Activated naive CD8-positive, alpha-beta T cell treated with anti-CD3 and anti-CD28 coated beads for 36 hours (primary cell): ENCODE measurements around the gene NOTCH3. TPM values are rescaled to one million over a fixed set of nuclear protein-coding genes. Genes with fewer than 3 reads are reported as not detected.

Source experiments
- DNase-seq: peaks from one replicate; pipeline ENCODE4 v3.0.0; 2021
- H3K27ac Mint-ChIP-seq: one replicate; pipeline ENCODE4 v1.8.0; 2022; ENCODE audit warnings: mild to moderate bottlenecking, moderate library complexity, mixed read lengths
- H3K27me3 Mint-ChIP-seq: one replicate; pipeline ENCODE4 v1.8.0; 2022; ENCODE audit warnings: mild to moderate bottlenecking, mixed read lengths
- H3K36me3 Mint-ChIP-seq: one replicate; pipeline ENCODE4 v1.8.0; 2021; ENCODE audit warnings: mild to moderate bottlenecking, mixed read lengths
- H3K4me1 Mint-ChIP-seq: one replicate; pipeline ENCODE4 v1.8.0; 2021; ENCODE audit warnings: mixed read lengths
- H3K4me3 Mint-ChIP-seq: one replicate; pipeline ENCODE4 v1.8.0; 2022; ENCODE audit warnings: mild to moderate bottlenecking, moderate library complexity, mixed read lengths
- H3K9me3 Mint-ChIP-seq: one replicate; pipeline ENCODE4 v1.8.0; 2022; ENCODE audit warnings: mixed read lengths
- total RNA-seq, 2 experiments: library from RNA; stranded (reverse); gene quantifications; one replicate each; pipeline ENCODE4 v1.2.3, GENCODE V29; 2021

NOTCH3 gene
- total RNA-seq, 2 experiments from 2014 or later = 0.12 TPM; not detected in 1

DNA sequence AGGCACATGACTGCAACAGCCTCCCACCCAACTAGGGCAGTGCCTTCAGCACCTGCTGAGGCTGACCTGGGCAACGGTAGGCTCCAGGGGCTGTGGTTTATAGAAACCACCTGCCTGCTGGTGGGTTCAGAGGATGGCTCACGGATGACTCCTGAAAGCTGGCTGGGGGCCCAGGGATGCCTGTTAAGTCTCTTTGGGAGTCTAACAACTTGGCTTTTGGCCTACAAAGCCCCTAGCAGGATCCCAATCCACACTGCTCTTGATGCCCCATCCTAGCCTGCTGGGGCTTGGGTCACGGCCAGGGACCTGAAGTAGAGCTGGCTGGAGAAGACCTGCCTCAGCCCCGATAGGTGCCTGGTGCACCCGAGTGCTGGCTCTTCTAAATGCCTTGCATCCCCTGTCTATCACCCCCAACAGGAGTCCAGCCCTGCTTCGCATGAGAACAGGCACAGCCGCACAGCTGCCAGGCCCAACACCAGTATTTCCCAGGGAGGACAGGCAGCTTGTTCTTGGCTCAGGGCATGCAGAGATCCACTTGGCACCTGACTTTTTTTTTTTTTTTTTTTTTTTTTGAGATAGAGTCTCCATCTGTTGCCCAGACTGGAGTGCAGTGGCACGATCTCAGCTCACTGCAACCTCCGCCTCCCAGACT is 40.6 kb upstream of the NOTCH3 start:
- Mint-ChIP-seq H3K4me3 (no peak overlapping the region), H3K27me3 (no peaks in the 10 kb centered on the region), H3K27ac (no peak overlapping the region), H3K9me3 (no peaks in the 10 kb centered on the region), H3K36me3 (peaks cover 26% of the 10 kb centered on the region), H3K4me1 (no peaks in the 10 kb centered on the region)
- no peak for DNase-seq

DNA sequence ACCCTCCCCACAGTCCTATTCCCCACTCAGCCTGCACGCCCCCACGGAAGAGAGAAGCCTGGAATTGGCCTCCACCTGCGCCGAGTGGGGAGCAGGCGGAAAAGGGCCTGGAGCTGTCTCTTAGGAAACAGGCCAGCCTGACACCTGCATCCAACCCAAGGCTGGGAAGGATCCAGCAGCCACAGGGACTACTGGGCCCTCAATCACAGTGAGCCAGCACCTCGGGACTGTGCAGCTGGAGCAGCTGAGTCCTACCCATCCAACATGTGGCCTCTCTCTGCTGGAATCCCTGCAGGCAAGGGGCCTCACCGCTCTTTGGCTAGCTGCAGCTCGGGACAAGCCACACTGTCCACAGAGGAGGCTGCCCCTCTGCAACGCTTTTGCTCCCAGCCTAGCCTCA is 39.7 kb upstream of the NOTCH3 start:
- no peaks in the 10 kb centered on the region for H3K27me3 Mint-ChIP-seq

DNA sequence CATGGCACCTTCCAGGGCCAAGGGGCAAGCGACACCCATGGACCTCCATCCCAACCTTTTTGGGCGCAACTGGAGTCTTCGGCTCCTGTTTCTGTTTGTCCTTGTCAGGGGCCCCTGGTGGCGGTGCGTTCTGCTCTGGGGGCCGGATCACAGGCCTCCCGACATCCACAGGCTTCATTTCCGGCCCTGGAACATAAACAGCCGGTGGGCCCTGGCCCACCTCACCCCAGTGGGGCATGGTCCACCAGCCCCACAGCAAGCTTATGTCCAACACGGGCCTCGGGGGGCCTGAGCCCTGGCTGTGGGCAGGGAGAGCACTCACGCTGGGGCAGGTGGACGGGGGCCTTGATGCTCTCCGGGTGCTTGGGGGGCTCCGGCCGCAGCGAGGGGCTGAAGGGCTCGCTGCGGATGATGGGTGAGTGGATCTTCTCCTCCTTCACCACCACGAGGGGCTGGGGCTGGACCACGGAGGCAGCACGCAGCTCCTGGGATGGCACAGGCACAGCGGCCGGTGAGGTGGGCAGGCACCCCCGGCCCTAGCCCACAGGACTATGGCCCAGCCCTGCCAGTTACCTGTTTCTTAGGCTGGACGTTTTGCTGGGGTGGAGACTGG is 38.6 kb upstream of the NOTCH3 start:
- Mint-ChIP-seq H3K27ac (no peak overlapping the region), H3K9me3 (no peaks in the 10 kb centered on the region), H3K4me3 (no peak overlapping the region), H3K4me1 (no peaks in the 10 kb centered on the region), H3K27me3 (no peaks in the 10 kb centered on the region), H3K36me3 (peaks cover 34% of the 10 kb centered on the region)
- no peak for DNase-seq

More for the DNA sequence above, 39.7 kb upstream of the NOTCH3 start:
- H3K4me3 Mint-ChIP-seq = no peak overlapping the region
- H3K27ac Mint-ChIP-seq = no peak overlapping the region
- no peaks in the 10 kb centered on the region for H3K4me1 Mint-ChIP-seq
- DNase-seq = no peak
- peaks cover 29% of the 10 kb centered on the region for H3K36me3 Mint-ChIP-seq
- no peaks in the 10 kb centered on the region for H3K9me3 Mint-ChIP-seq

DNA sequence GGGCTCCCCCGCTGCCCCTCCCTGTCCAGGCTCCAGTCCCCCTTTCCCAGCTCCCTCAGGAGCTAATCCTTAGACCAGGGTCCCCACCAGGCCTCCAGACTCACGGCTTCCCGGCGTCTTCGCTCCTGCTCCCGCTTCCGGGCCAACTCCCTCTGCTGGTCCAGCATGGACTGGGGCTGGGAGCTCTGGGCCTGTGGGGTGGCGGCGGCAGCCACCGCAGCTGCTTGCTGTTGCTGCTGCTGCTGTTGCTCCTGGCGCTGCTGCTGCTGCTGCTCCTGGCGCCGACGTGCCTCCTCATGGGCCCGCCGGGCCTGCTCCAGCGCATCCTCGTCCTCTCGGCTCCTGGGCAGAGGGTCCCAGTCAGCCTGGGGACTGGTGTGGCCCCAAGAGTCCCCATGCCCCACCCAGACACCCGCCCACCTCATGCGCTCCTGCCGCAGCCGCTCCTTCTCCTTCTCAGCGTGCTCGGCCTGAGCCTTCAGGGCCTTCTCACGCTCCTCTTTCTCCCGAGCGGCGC is 37.9 kb upstream of the NOTCH3 start:
- Mint-ChIP-seq H3K36me3 (peaks cover 31% of the 10 kb centered on the region), H3K4me3 (no peak overlapping the region), H3K9me3 (no peaks in the 10 kb centered on the region), H3K27ac (no peak overlapping the region), H3K27me3 (peaks cover 6% of the 10 kb centered on the region), H3K4me1 (peaks cover 2% of the 10 kb centered on the region)
- no peak for DNase-seq

DNA sequence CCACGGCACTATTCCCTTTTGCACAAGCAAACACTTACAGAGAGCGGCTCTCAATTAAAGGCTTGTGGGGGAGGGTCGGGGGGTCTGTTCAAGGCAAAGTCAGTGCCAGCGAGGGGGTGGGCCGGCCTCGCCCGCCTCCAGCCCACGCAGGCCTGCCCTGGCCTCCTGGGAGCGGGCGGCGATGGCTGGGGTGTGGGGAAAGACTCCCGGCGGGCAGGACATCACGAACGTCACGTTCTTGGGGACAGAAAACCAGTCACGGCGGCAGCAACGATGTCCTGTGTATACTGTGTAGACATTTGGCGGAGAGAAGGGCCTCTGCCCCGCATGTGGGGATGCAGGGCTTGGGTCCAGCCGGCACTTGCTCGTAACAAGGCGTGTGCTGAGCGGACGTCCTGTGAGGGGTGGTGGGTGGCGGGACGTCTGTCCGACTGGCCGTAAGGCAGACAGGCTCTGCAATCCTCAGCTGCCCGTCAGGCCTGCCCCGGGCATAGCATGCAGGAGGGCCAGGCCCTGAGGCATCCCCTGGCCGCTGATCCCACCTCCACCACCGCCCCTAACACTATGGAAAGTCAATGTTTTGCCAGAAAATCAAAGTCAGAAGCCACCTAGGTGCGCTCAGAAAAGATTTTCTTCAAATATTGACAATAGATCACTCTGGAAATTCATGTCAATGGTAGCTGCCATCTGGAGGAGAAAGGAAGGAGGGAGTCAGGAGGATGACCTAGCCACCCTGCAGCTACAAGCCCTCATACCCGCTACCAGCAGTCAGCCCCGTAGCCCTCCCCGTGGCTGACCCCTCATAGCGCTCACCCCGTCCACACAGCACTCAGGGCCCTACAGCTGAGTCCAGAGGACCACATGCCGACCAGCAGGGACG is 37.2 kb upstream of the NOTCH3 start:
- Mint-ChIP-seq H3K27me3 (peaks cover 12% of the 10 kb centered on the region), H3K4me1 (peaks cover 2% of the 10 kb centered on the region), H3K9me3 (no peaks in the 10 kb centered on the region), H3K36me3 (peaks cover 27% of the 10 kb centered on the region), H3K27ac (no peak overlapping the region), H3K4me3 (no peak overlapping the region)
- no peak for DNase-seq

DNA sequence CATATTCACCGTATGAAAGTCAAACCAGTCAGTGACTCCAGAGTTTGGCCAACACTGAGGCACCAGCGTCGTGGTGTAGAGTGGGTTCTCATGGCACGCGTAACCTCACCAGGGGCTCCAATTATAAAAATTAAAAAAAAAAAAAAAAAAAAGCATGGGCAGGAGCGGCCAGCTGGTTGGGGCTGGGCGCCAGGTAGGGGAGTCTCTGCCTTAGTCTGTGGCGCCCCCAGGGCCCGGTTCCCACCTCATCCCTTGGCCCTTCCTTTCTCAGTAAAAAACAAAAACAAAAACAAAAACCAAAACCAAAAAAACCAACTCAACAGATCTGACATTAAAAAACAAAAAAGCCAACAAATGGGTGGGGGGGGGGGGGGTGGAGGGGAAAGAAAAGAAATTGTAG is 36.1 kb upstream of the NOTCH3 start:
- DNase-seq = no peak
- Mint-ChIP-seq H3K4me3 (no peak overlapping the region), H3K27me3 (peaks cover 22% of the 10 kb centered on the region), H3K27ac (no peak overlapping the region), H3K9me3 (no peaks in the 10 kb centered on the region), H3K4me1 (peaks cover 7% of the 10 kb centered on the region), H3K36me3 (peaks cover 22% of the 10 kb centered on the region)

DNA sequence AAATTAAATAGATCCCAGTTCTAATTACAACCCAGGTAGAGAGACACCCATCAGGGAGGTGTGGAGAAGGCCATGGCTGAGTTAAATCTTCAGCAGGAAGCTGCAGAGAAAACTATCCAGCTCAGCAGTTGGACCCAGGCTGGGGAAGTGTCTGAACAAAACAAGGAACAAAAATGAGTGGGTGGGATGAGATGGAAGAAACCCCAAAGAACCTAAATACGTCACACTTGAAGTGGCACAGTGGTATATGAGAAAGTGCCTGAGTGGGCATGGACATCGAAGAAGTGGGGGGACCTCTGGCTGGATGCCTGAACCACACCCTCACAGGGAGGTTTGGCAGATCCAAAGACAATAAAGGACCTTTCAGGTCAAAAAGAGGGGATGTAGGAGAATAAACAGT is 35.0 kb upstream of the NOTCH3 start:
- H3K27ac Mint-ChIP-seq = no peak overlapping the region
- H3K4me1 Mint-ChIP-seq = peaks cover 7% of the 10 kb centered on the region
- H3K27me3 Mint-ChIP-seq = peaks cover 31% of the 10 kb centered on the region
- H3K4me3 Mint-ChIP-seq = no peak overlapping the region
- H3K36me3 Mint-ChIP-seq = peaks cover 21% of the 10 kb centered on the region
- no peaks in the 10 kb centered on the region for H3K9me3 Mint-ChIP-seq
- no peak for DNase-seq

DNA sequence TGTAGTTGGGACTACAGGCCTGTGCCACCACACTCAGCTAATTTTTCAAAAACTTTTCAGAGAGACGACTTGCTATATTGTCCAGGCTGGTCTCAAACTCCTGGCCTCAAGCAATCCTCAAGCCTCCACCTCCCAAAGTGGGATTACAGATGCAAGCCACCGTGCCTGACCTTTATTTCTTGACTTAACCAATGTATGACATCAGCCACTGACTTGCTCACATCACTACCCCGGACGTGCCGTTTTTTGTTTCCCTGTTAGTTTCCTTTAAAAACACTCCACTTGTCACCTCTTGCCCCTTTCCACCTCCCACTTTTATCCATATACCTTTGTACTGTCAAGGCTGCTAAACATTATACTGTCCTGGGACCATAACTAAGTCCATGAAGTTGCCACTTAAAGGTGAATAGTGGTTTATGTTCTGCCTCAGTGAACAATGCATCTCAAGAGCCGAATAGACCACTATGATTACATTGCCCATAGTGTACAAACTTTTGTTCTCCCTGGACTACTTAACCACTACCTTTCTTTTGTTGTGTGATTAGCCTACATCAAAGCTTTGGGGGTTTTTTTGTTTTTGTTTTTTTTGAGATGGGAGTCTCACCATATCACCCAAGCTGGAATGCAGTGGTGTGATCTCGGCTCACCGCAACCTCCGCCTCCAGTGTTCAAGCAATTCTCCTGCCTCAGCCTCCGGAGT is 33.8 kb upstream of the NOTCH3 start:
- Mint-ChIP-seq H3K9me3 (no peaks in the 10 kb centered on the region), H3K27ac (no peak overlapping the region), H3K27me3 (peaks cover 34% of the 10 kb centered on the region), H3K4me1 (peaks cover 7% of the 10 kb centered on the region), H3K36me3 (peaks cover 18% of the 10 kb centered on the region), H3K4me3 (no peak overlapping the region)
- DNase-seq = no peak

DNA sequence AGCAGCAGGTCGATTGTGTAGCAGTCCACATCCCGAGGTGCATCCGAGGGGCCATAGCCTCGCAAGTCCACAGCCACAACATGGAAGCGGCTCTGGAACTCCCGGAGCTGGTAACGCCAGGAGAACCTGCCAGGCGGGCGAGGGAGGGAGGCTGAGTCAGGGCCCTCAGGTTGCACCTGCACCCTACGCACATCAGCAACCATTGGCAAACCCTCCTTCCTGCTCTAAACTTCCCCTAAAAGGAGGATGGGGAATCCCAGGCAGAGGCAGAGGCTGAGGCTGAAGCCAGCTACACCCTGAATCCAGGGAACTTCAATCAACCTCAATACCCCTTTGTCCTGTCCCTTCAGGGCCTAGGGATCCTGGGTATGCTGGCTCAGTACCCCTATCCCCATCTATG is 30.5 kb upstream of the NOTCH3 start:
- Mint-ChIP-seq H3K27ac (no peak overlapping the region), H3K36me3 (peaks cover 15% of the 10 kb centered on the region), H3K4me3 (no peak overlapping the region), H3K9me3 (no peaks in the 10 kb centered on the region), H3K27me3 (peaks cover 34% of the 10 kb centered on the region), H3K4me1 (peaks cover 7% of the 10 kb centered on the region)
- no peak for DNase-seq

DNA sequence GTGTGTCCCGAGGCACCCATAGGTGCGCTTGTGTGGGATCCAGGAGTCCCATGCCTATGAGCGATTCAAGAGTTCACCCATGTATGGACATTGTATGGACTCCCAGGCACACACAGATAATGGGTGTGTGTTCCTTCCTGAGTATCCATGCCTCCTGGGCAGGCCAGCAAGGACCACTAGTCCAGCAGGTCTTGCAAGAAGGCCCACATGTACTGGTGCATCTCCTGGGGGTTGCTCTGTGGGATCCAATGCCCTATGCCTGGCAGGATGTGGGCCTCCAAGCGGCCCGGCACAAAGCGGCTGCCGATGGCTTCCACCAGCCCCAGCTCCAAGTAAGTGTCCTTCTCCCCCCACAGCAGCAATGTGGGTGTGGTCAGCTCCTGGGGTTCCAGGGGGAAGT is 26.5 kb upstream of the NOTCH3 start:
- DNase-seq = no peak
- Mint-ChIP-seq H3K4me1 (peaks cover 16% of the 10 kb centered on the region), H3K36me3 (no peaks in the 10 kb centered on the region), H3K27ac (no peak overlapping the region), H3K4me3 (no peak overlapping the region), H3K27me3 (peaks cover 46% of the 10 kb centered on the region), H3K9me3 (no peaks in the 10 kb centered on the region)

DNA sequence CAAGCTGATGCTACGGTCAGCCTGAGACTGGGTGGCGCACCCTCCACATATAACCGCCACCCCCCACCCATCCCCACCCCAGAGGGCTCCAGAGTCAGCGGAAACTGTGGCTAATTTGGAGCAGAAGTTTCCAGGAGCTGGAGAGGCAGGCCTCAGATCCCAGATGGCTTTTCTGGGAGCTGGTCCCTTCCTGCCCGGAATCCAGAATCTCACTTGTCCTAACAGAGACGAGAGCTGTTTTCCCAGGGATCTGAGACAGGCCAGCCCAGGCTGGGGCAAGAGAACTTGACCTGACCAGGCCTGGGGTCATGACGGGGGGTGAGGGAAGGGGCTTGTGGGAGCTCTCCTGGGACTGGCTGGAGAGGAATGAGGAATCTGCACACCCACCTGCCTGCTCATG is 25.0 kb upstream of the NOTCH3 start:
- no peaks in the 10 kb centered on the region for H3K9me3 Mint-ChIP-seq
- H3K4me1 Mint-ChIP-seq = peaks cover 15% of the 10 kb centered on the region
- DNase-seq = no peak
- H3K27me3 Mint-ChIP-seq = peaks cover 45% of the 10 kb centered on the region
- no peak overlapping the region for H3K4me3 Mint-ChIP-seq
- H3K36me3 Mint-ChIP-seq = no peaks in the 10 kb centered on the region
- no peak overlapping the region for H3K27ac Mint-ChIP-seq

DNA sequence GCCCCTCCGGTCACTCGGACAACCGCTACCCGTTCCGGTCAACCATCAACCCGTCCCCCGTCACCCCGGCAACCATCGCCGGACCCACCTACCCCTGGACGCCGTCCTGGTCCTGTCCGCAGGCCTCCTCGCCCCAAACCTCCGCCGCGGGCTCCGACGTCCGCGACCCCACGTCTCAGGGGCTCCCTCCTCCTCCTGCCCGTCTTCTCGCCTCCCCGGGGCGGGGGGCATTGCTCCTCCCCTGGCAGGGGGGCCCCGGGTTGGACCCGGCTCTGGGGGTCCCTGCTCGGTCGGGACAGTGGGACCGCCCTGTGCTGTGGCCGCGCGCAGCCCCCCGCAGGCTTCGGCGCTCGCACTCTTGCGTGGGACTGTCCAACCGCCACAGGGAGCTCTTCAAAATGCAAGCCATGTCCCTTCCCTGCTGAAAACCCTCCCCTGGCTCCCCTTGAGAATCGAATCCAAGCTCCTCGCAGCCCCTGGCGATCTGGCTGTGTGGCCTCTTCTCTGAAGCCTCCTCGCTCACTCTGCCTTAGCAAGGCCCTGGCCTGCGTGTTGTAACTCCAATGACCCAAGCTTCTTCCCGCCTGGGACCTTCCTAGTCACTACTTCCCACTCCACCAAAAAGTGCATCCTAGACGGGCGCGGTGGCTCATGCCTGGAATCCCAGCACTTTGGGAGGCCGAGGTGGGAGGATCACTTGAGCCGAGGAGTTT is 23.0 kb upstream of the NOTCH3 start:
- Mint-ChIP-seq H3K9me3 (no peaks in the 10 kb centered on the region), H3K4me1 (peaks cover 15% of the 10 kb centered on the region), H3K27ac (no peak overlapping the region), H3K27me3 (peaks cover 45% of the 10 kb centered on the region), H3K36me3 (no peaks in the 10 kb centered on the region), H3K4me3 (peak overlapping the region; percentile 72)
- no peak for DNase-seq

DNA sequence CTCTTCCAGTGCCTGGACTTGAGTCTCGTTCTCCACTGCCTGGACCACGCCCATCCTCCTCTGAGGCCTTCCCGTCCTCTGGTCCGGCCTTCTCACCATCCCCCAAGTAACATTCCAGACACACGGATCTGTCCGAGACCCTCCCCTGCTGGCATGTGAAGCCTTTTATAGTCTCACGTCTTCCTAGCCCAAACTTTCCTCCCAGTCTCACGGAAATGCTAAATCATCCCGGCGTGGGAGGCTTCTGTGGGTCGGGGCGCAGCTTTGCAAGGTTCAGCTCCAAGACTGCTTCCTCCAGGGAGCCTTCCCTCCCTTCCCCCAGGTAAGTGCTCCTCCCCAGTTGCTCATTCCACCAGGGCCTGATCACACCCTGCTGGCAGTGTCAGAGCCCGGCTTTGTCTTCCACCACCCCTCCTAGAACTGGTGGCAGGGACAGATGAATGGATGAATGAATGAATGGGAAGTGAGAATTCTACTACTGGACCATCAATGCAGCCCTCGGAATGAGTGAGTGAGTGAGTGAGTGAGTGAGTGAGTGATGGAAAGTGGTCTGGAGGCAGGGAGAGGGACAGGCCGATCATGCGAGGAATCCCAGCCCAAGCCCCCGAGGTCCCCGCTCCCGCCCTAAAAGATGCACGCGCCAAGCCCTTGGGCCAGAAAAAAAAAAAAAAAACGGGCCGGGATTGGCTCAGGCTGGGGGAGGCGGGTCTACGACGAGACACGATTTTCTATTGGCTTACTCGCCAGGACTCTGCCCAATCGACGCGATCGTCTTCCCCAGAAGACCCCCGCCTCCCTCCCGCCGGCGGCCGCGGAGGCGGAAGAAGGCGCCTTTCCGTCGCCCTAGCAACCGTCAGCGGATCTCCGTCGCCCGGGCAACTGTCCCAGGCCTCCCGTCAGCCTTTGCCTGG is 22.2 kb upstream of the NOTCH3 start:
- Mint-ChIP-seq H3K36me3 (no peaks in the 10 kb centered on the region), H3K9me3 (no peaks in the 10 kb centered on the region), H3K4me3 (peak overlapping the region; percentile 72), H3K4me1 (peaks cover 15% of the 10 kb centered on the region), H3K27me3 (peaks cover 45% of the 10 kb centered on the region), H3K27ac (no peak overlapping the region)
- peak; percentile 86 for DNase-seq
